Sigmoid colon (tissue), 4 donors: ENCODE measurements around the gene CPVL.

ENCODE experiments used
- EP300 ChIP-seq, 4 donors: sonication (generic); formaldehyde crosslinking; IDR thresholded peaks; one replicate each; pipeline ENCODE4 v1.6.1; 2017; ENCODE audit warnings: antibody characterized with exemption in 4 of 4
- POLR2A ChIP-seq, 2 donors: fragments of 450-650 bp; IDR thresholded peaks; one replicate each; pipeline ENCODE4 v1.6.1; 2016; ENCODE audit warnings: antibody characterized with exemption in 2 of 2, mild to moderate bottlenecking in 2 of 2, moderate library complexity in 2 of 2
- TF ChIP-seq, protein P1 (sequence below), 4 experiments: fragments of 450-650 bp in 3 of 4; fragments of 200-600 bp in 1 of 4; IDR thresholded peaks; one replicate each; pipeline ENCODE4 v1.5.1; 2016 to 2019; ENCODE audit warnings: antibody characterized with exemption in 4 of 4, mild to moderate bottlenecking in 3 of 4, moderate library complexity in 2 of 4

DNA sequence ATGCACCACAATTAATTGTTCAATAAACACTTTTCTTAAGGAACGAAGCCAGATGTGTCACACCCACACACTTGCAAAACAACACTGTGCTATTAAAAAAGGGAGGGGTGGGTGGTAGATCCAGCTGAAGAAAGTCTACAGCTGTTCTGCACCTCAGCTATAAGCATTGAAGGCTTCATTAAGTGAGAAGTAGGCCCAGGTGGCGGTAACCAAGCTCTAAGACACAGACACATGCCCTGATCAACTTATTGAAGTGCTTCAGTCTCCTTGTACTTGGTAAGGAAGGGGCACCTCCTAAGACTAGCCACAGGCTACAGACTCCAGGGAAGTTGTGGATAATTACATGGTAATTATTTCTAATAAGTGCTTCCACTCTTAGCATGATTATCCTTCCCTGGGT, 4.5 kb upstream of the CPVL start:
- TF ChIP-seq POLR2A (IDR thresholded peaks at IDR 0.05): no peak
- TF ChIP-seq, protein P1, sequence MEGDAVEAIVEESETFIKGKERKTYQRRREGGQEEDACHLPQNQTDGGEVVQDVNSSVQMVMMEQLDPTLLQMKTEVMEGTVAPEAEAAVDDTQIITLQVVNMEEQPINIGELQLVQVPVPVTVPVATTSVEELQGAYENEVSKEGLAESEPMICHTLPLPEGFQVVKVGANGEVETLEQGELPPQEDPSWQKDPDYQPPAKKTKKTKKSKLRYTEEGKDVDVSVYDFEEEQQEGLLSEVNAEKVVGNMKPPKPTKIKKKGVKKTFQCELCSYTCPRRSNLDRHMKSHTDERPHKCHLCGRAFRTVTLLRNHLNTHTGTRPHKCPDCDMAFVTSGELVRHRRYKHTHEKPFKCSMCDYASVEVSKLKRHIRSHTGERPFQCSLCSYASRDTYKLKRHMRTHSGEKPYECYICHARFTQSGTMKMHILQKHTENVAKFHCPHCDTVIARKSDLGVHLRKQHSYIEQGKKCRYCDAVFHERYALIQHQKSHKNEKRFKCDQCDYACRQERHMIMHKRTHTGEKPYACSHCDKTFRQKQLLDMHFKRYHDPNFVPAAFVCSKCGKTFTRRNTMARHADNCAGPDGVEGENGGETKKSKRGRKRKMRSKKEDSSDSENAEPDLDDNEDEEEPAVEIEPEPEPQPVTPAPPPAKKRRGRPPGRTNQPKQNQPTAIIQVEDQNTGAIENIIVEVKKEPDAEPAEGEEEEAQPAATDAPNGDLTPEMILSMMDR (IDR thresholded peaks at IDR 0.05): no peak
- no peak for TF ChIP-seq EP300 (IDR thresholded peaks at IDR 0.05)
